WTC11 (cell line): ENCODE data around the gene PBX3. TPM values are rescaled to one million over a fixed set of nuclear protein-coding genes. Genes with fewer than 3 reads are reported as not detected.

Experiments used
- ATAC-seq: fragments of 200-7000 bp; cut with Tn5 transposase; 2 replicates; pipeline ENCODE4 v1.10.0; 2021; ENCODE audit warnings: mild to moderate bottlenecking, moderate library complexity
- CTCF ChIA-PET: fragments of 300-600 bp; sonication (Branson Sonifier 250); formaldehyde crosslinking; loops from one replicate; lab custom pipeline; 2021; ENCODE audit warnings: antibody characterized with exemption; lab: Charles Lee
- POLR2A ChIA-PET: fragments of 350-600 bp; sonication (Branson Sonifier 250); formaldehyde crosslinking; loops from one replicate; lab custom pipeline; 2021; ENCODE audit warnings: antibody characterized with exemption; lab: Charles Lee
- DNase-seq: peaks from one replicate; pipeline ENCODE4 v3.0.0; 2021; ENCODE audit warnings: low spot score
- H3K27ac Mint-ChIP-seq: 2 replicates; pipeline ENCODE4 v1.8.0; 2021; ENCODE audit warnings: mixed read lengths
- H3K27me3 Mint-ChIP-seq: 2 replicates; pipeline ENCODE4 v1.8.0; 2021; ENCODE audit warnings: low read depth, mild to moderate bottlenecking, moderate library complexity, mixed read lengths
- H3K36me3 Mint-ChIP-seq: 2 replicates; pipeline ENCODE4 v1.8.0; 2021; ENCODE audit warnings: mixed read lengths
- H3K4me1 Mint-ChIP-seq: 2 replicates; pipeline ENCODE4 v1.8.0; 2022; ENCODE audit warnings: mixed read lengths
- H3K4me3 Mint-ChIP-seq: 2 replicates; pipeline ENCODE4 v1.8.0; 2021; ENCODE audit warnings: mild to moderate bottlenecking, moderate library complexity, mixed read lengths
- H3K9me3 Mint-ChIP-seq: 2 replicates; pipeline ENCODE4 v1.8.0; 2021; ENCODE audit warnings: mixed read lengths
- EMX1 ChIP-seq: fragments of 250-450 bp; sonication (Bioruptor Pico); IDR thresholded peaks from 2 replicates; pipeline ENCODE4 v1.8.0; 2021; ENCODE audit warnings: mild to moderate bottlenecking
- FOXP1 ChIP-seq: sonication (generic); formaldehyde crosslinking; IDR thresholded peaks from 2 replicates; pipeline ENCODE4 v1.8.0; 2022; ENCODE audit warnings: missing genetic modification reagents, mild to moderate bottlenecking, moderate library complexity, borderline replicate concordance
- GRHL2 ChIP-seq: fragments of 250-450 bp; sonication (Bioruptor Pico); IDR thresholded peaks from 2 replicates; pipeline ENCODE4 v1.8.0; 2022; ENCODE audit warnings: mild to moderate bottlenecking, moderate library complexity; ENCODE audit not compliant: insufficient replicate concordance, severe bottlenecking
- JUN ChIP-seq: sonication (generic); formaldehyde crosslinking; IDR thresholded peaks from 2 replicates; pipeline ENCODE4 v1.8.0; 2023; ENCODE audit warnings: mild to moderate bottlenecking, missing genetic modification reagents
- NFATC4 ChIP-seq: fragments of 250-450 bp; sonication (Bioruptor Pico); IDR thresholded peaks from 2 replicates; pipeline ENCODE4 v1.9.0; 2021; ENCODE audit warnings: mild to moderate bottlenecking
- RORB ChIP-seq: fragments of 250-450 bp; sonication (Bioruptor Pico); IDR thresholded peaks from 2 replicates; pipeline ENCODE4 v1.9.0; 2021; ENCODE audit warnings: mild to moderate bottlenecking
- SP1 ChIP-seq: sonication (generic); formaldehyde crosslinking; conservative IDR thresholded peaks from 2 replicates; pipeline ENCODE4 v1.8.1; 2022; ENCODE audit warnings: missing genetic modification reagents
- ZBTB21 ChIP-seq: sonication (generic); formaldehyde crosslinking; IDR thresholded peaks from 2 replicates; pipeline ENCODE4 v1.8.1; 2023; ENCODE audit warnings: mild to moderate bottlenecking, missing genetic modification reagents, borderline replicate concordance
- ZNF232 ChIP-seq: sonication (generic); formaldehyde crosslinking; IDR thresholded peaks from 2 replicates; pipeline ENCODE4 v1.8.0; 2022; ENCODE audit warnings: mild to moderate bottlenecking, missing genetic modification reagents
- ZNF263 ChIP-seq: sonication (generic); formaldehyde crosslinking; IDR thresholded peaks from 2 replicates; pipeline ENCODE4 v1.8.1; 2022; ENCODE audit warnings: low read depth, mild to moderate bottlenecking, moderate library complexity, missing genetic modification reagents
- ZNF671 ChIP-seq: fragments of 250-450 bp; sonication (Bioruptor Pico); IDR thresholded peaks from 2 replicates; pipeline ENCODE4 v1.8.0; 2021; ENCODE audit warnings: mild to moderate bottlenecking
- total RNA-seq: library from RNA; stranded (reverse); gene quantifications from 3 replicates; pipeline ENCODE4 v1.2.3, GENCODE V29; 2021
- TF ChIP-seq, protein P1 (sequence below): fragments of 250-450 bp; sonication (Bioruptor Pico); IDR thresholded peaks from 2 replicates; pipeline ENCODE4 v2.1.2; 2022; ENCODE audit warnings: mild to moderate bottlenecking, moderate library complexity
- TF ChIP-seq, protein P2 (sequence below): sonication (generic); formaldehyde crosslinking; IDR thresholded peaks from 2 replicates; pipeline ENCODE4 v1.8.1; 2023; ENCODE audit warnings: mild to moderate bottlenecking, missing genetic modification reagents
- TF ChIP-seq, protein P3 (sequence below): fragments of 250-450 bp; sonication (Bioruptor Pico); IDR thresholded peaks from 2 replicates; pipeline ENCODE4 v1.9.0; 2021; ENCODE audit warnings: moderate library complexity, mild to moderate bottlenecking, inconsistent platforms, borderline replicate concordance
- TF ChIP-seq, protein P4 (sequence below): fragments of 250-450 bp; sonication (Bioruptor Pico); IDR thresholded peaks from 2 replicates; pipeline ENCODE4 v1.9.0; 2021; ENCODE audit warnings: mild to moderate bottlenecking, borderline replicate concordance
- TF ChIP-seq, protein P5 (sequence below): sonication (generic); formaldehyde crosslinking; conservative IDR thresholded peaks from 2 replicates; pipeline ENCODE4 v1.8.1; 2023; ENCODE audit warnings: mild to moderate bottlenecking, low read depth, missing genetic modification reagents, moderate library complexity
- TF ChIP-seq, protein P6 (sequence below): sonication (generic); formaldehyde crosslinking; IDR thresholded peaks from 2 replicates; pipeline ENCODE4 v1.8.0; 2023; ENCODE audit warnings: missing genetic modification reagents, mild to moderate bottlenecking, borderline replicate concordance

The PBX3 gene
- total RNA-seq, 1 experiment from 2014 or later = 48.5 TPM

- DNase-seq (no peak), ATAC-seq (peak; percentile 46; the same call in 1 of the 2 replicates)
- TF ChIP-seq, protein P1, sequence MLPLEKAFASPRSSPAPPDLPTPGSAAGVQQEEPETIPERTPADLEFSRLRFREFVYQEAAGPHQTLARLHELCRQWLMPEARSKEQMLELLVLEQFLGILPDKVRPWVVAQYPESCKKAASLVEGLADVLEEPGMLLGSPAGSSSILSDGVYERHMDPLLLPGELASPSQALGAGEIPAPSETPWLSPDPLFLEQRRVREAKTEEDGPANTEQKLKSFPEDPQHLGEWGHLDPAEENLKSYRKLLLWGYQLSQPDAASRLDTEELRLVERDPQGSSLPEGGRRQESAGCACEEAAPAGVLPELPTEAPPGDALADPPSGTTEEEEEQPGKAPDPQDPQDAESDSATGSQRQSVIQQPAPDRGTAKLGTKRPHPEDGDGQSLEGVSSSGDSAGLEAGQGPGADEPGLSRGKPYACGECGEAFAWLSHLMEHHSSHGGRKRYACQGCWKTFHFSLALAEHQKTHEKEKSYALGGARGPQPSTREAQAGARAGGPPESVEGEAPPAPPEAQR = no peak
- TF ChIP-seq EMX1 (CRISPR knock-in tag) (no peak), FOXP1 (CRISPR knock-in tag) (no peak), GRHL2 (CRISPR knock-in tag) (no peak), ZNF263 (CRISPR knock-in tag) (no peak), NFATC4 (no peak), RORB (no peak), JUN (CRISPR knock-in tag) (no peak), ZBTB21 (CRISPR knock-in tag) (no peak), ZNF232 (CRISPR knock-in tag) (no peak), ZNF671 (no peak), SP1 (CRISPR knock-in tag) (no peak)
- TF ChIP-seq, protein P2, sequence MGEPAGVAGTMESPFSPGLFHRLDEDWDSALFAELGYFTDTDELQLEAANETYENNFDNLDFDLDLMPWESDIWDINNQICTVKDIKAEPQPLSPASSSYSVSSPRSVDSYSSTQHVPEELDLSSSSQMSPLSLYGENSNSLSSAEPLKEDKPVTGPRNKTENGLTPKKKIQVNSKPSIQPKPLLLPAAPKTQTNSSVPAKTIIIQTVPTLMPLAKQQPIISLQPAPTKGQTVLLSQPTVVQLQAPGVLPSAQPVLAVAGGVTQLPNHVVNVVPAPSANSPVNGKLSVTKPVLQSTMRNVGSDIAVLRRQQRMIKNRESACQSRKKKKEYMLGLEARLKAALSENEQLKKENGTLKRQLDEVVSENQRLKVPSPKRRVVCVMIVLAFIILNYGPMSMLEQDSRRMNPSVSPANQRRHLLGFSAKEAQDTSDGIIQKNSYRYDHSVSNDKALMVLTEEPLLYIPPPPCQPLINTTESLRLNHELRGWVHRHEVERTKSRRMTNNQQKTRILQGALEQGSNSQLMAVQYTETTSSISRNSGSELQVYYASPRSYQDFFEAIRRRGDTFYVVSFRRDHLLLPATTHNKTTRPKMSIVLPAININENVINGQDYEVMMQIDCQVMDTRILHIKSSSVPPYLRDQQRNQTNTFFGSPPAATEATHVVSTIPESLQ (CRISPR knock-in tag) = no peak
- TF ChIP-seq, protein P3, sequence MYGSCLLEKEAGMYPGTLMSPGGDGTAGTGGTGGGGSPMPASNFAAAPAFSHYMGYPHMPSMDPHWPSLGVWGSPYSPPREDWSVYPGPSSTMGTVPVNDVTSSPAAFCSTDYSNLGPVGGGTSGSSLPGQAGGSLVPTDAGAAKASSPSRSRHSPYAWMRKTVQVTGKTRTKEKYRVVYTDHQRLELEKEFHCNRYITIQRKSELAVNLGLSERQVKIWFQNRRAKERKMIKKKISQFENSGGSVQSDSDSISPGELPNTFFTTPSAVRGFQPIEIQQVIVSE = no peak
- TF ChIP-seq, protein P4, sequence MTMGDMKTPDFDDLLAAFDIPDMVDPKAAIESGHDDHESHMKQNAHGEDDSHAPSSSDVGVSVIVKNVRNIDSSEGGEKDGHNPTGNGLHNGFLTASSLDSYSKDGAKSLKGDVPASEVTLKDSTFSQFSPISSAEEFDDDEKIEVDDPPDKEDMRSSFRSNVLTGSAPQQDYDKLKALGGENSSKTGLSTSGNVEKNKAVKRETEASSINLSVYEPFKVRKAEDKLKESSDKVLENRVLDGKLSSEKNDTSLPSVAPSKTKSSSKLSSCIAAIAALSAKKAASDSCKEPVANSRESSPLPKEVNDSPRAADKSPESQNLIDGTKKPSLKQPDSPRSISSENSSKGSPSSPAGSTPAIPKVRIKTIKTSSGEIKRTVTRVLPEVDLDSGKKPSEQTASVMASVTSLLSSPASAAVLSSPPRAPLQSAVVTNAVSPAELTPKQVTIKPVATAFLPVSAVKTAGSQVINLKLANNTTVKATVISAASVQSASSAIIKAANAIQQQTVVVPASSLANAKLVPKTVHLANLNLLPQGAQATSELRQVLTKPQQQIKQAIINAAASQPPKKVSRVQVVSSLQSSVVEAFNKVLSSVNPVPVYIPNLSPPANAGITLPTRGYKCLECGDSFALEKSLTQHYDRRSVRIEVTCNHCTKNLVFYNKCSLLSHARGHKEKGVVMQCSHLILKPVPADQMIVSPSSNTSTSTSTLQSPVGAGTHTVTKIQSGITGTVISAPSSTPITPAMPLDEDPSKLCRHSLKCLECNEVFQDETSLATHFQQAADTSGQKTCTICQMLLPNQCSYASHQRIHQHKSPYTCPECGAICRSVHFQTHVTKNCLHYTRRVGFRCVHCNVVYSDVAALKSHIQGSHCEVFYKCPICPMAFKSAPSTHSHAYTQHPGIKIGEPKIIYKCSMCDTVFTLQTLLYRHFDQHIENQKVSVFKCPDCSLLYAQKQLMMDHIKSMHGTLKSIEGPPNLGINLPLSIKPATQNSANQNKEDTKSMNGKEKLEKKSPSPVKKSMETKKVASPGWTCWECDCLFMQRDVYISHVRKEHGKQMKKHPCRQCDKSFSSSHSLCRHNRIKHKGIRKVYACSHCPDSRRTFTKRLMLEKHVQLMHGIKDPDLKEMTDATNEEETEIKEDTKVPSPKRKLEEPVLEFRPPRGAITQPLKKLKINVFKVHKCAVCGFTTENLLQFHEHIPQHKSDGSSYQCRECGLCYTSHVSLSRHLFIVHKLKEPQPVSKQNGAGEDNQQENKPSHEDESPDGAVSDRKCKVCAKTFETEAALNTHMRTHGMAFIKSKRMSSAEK (CRISPR knock-in tag) = no peak
- TF ChIP-seq, protein P5, sequence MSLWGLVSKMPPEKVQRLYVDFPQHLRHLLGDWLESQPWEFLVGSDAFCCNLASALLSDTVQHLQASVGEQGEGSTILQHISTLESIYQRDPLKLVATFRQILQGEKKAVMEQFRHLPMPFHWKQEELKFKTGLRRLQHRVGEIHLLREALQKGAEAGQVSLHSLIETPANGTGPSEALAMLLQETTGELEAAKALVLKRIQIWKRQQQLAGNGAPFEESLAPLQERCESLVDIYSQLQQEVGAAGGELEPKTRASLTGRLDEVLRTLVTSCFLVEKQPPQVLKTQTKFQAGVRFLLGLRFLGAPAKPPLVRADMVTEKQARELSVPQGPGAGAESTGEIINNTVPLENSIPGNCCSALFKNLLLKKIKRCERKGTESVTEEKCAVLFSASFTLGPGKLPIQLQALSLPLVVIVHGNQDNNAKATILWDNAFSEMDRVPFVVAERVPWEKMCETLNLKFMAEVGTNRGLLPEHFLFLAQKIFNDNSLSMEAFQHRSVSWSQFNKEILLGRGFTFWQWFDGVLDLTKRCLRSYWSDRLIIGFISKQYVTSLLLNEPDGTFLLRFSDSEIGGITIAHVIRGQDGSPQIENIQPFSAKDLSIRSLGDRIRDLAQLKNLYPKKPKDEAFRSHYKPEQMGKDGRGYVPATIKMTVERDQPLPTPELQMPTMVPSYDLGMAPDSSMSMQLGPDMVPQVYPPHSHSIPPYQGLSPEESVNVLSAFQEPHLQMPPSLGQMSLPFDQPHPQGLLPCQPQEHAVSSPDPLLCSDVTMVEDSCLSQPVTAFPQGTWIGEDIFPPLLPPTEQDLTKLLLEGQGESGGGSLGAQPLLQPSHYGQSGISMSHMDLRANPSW (CRISPR knock-in tag) = no peak
- TF ChIP-seq, protein P6, sequence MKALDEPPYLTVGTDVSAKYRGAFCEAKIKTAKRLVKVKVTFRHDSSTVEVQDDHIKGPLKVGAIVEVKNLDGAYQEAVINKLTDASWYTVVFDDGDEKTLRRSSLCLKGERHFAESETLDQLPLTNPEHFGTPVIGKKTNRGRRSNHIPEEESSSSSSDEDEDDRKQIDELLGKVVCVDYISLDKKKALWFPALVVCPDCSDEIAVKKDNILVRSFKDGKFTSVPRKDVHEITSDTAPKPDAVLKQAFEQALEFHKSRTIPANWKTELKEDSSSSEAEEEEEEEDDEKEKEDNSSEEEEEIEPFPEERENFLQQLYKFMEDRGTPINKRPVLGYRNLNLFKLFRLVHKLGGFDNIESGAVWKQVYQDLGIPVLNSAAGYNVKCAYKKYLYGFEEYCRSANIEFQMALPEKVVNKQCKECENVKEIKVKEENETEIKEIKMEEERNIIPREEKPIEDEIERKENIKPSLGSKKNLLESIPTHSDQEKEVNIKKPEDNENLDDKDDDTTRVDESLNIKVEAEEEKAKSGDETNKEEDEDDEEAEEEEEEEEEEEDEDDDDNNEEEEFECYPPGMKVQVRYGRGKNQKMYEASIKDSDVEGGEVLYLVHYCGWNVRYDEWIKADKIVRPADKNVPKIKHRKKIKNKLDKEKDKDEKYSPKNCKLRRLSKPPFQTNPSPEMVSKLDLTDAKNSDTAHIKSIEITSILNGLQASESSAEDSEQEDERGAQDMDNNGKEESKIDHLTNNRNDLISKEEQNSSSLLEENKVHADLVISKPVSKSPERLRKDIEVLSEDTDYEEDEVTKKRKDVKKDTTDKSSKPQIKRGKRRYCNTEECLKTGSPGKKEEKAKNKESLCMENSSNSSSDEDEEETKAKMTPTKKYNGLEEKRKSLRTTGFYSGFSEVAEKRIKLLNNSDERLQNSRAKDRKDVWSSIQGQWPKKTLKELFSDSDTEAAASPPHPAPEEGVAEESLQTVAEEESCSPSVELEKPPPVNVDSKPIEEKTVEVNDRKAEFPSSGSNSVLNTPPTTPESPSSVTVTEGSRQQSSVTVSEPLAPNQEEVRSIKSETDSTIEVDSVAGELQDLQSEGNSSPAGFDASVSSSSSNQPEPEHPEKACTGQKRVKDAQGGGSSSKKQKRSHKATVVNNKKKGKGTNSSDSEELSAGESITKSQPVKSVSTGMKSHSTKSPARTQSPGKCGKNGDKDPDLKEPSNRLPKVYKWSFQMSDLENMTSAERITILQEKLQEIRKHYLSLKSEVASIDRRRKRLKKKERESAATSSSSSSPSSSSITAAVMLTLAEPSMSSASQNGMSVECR = no peak
- Mint-ChIP-seq H3K27me3 (no peaks in the 10 kb centered on the region), H3K4me1 (peaks cover 50% of the 10 kb centered on the region), H3K27ac (peak overlapping the region; percentile 16), H3K36me3 (peaks cover 6% of the 10 kb centered on the region; the same call in 1 of the 2 replicates), H3K9me3 (peaks cover 7% of the 10 kb centered on the region), H3K4me3 (no peak overlapping the region)
- ChIA-PET CTCF (no interaction called here), POLR2A (no interaction called here)
Measured at GRCh38 chr9:125843646-125844045, 96.5 kb downstream of the PBX3 start.
